ENCODE results near the gene ID2.

ID2 gene

GRCh38 chr2:8669157-8669817 lies 12.6 kb upstream of the ID2 start:
- DNase-seq (ENCODE audit: low spot score) = peak; percentile 84

GRCh38 chr2:8670580-8670979 lies 11.3 kb upstream of the ID2 start:
- no peak for DNase-seq (ENCODE audit: low spot score)

GRCh38 chr2:8671176-8671575 lies 10.7 kb upstream of the ID2 start:
- no peak for DNase-seq (ENCODE audit: low spot score)

- DNase-seq (ENCODE audit: low spot score) = no peak
These were observed 10.1 kb upstream of the ID2 start for GRCh38 chr2:8671802-8672201.

- no peak for DNase-seq (ENCODE audit: low spot score)
These were observed 8.9 kb upstream of the ID2 start for GRCh38 chr2:8672940-8673339.

- DNase-seq (ENCODE audit: low spot score) = no peak
These were observed 8.5 kb upstream of the ID2 start for GRCh38 chr2:8673381-8673780.

GRCh38 chr2:8674420-8675009 lies 7.3 kb upstream of the ID2 start:
- no peak for DNase-seq (ENCODE audit: low spot score)

GRCh38 chr2:8675543-8675942 lies 6.3 kb upstream of the ID2 start:
- no peak for DNase-seq (ENCODE audit: low spot score)

GRCh38 chr2:8676191-8676920 lies 5.5 kb upstream of the ID2 start:
- peak; percentile 91 for DNase-seq (ENCODE audit: low spot score)

GRCh38 chr2:8676921-8677645 lies 4.8 kb upstream of the ID2 start:
- DNase-seq (ENCODE audit: low spot score) = peak; percentile 34

- peak; percentile 47 for DNase-seq (ENCODE audit: low spot score)
These were observed 3.9 kb upstream of the ID2 start for GRCh38 chr2:8677646-8678592.

GRCh38 chr2:8678731-8679566 lies 2.9 kb upstream of the ID2 start:
- peak; percentile 93 for DNase-seq (ENCODE audit: low spot score)

GRCh38 chr2:8679567-8679826 lies 2.4 kb upstream of the ID2 start:
- peak; percentile 39 for DNase-seq (ENCODE audit: low spot score)

GRCh38 chr2:8679827-8680731 lies 1.8 kb upstream of the ID2 start:
- DNase-seq (ENCODE audit: low spot score) = peak; percentile 44

GRCh38 chr2:8680822-8681760 lies 765 bp upstream of the ID2 start:
- DNase-seq (ENCODE audit: low spot score) = peak; percentile 49

- DNase-seq (ENCODE audit: low spot score) = peak; percentile 26
These were observed 1.1 kb downstream of the ID2 start for GRCh38 chr2:8682719-8683667.

- DNase-seq (ENCODE audit: low spot score) = no peak
These were observed 2.7 kb downstream of the ID2 start for GRCh38 chr2:8684540-8684877.

Data from putamen (tissue), 1 donor.